Gastroesophageal sphincter (tissue), 4 donors: ENCODE results near the gene PRLR. TPM values are rescaled to one million over a fixed set of nuclear protein-coding genes. Genes with fewer than 3 reads are reported as not detected.

Source experiments
- ATAC-seq: fragments of 150-250 bp; one replicate; pipeline ENCODE4 v1.9.1; 2016; ENCODE audit warnings: mild to moderate bottlenecking, moderate library complexity
- H3K27ac ChIP-seq, 4 donors: fragments of 200-600 bp; sonication (generic) in 3 of 4; 1 replicate in 3 of 4; 2 replicates in 1 of 4; pipeline ENCODE4 v1.5.1; 2016 to 2019
- H3K27me3 ChIP-seq: fragments of 200-600 bp; sonication (generic); one replicate; pipeline ENCODE4 v1.5.1; 2019
- H3K36me3 ChIP-seq, 2 donors: fragments of 200-600 bp; sonication (generic); one replicate each; pipeline ENCODE4 v1.5.1; 2019; ENCODE audit warnings: control low read depth in 1 of 2
- H3K4me1 ChIP-seq, 3 donors: fragments of 200-600 bp; sonication (generic); 1 replicate in 2 of 3; 2 replicates in 1 of 3; pipeline ENCODE4 v1.5.1; 2016 to 2019; ENCODE audit warnings: control low read depth in 2 of 3
- H3K4me3 ChIP-seq, 2 donors: fragments of 200-600 bp; sonication (generic); one replicate each; pipeline ENCODE4 v1.5.1; 2019; ENCODE audit warnings: mild to moderate bottlenecking in 1 of 2, moderate library complexity in 1 of 2
- H3K9me3 ChIP-seq, 3 donors: fragments of 200-600 bp; sonication (generic); one replicate each; pipeline ENCODE4 v1.5.1; 2017 to 2019; ENCODE audit warnings: control low read depth in 2 of 3
- EP300 ChIP-seq: sonication (generic); formaldehyde crosslinking; IDR thresholded peaks from one replicate; pipeline ENCODE4 v1.6.1; 2017; ENCODE audit warnings: antibody characterized with exemption, mild to moderate bottlenecking
- POLR2A ChIP-seq, 2 donors: fragments of 450-650 bp; IDR thresholded peaks; one replicate each; pipeline ENCODE4 v1.6.1; 2017; ENCODE audit warnings: antibody characterized with exemption in 2 of 2, mild to moderate bottlenecking in 2 of 2, moderate library complexity in 1 of 2
- POLR2AphosphoS5 ChIP-seq: sonication (generic); formaldehyde crosslinking; IDR thresholded peaks from one replicate; pipeline ENCODE4 v1.6.1; 2017; ENCODE audit warnings: antibody characterized with exemption
- WGBS, 2 donors: methylation state at CpG; one replicate each; pipeline ENCODE4 v1.1.5; 2018; ENCODE audit warnings: low coverage in 1 of 2; 5-methylcytosine and 5-hydroxymethylcytosine counted together
- total RNA-seq, 4 donors: library from RNA; depleted of rRNA; stranded (reverse); fragments of >200 nt; gene quantifications; one replicate each; pipeline ENCODE4 v1.1.0, GENCODE V29; 2016
- TF ChIP-seq, protein P1 (sequence below), 4 experiments: fragments of 200-600 bp in 2 of 4; fragments of 450-650 bp in 2 of 4; sonication (generic) in 1 of 4; IDR thresholded peaks; one replicate each; pipeline ENCODE4 v1.5.1; 2017 to 2019; ENCODE audit warnings: antibody characterized with exemption in 4 of 4, mild to moderate bottlenecking in 2 of 4, moderate library complexity in 2 of 4

PRLR gene
- total RNA-seq, 4 donors from 2014 or later: 0.16 to 1.4 (median 0.85) TPM

DNA sequence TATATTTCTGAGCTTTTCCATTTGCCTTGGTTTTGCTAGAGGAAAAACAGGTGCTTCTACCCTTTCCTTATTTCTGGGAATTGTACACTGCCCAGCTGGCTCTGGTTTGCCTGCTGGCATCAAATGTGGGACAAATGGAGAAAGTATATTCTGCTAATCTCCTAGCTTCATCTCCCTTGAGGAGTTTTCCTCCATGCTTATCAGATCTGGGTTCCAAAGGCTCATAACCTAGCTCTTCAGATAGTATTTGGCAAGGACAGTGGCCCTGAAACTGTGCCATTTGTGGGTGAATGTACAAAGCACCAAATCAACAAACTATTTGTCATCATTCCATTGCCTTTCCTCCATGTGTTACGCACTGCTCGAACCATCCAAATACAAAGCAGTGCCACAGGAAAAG is 16.2 kb downstream of the PRLR start:
- WGBS, 2 donors: 70 to 90% methylated on average over 2 of the region's 2 CpGs
- TF ChIP-seq POLR2AphosphoS5: no peak
- TF ChIP-seq, protein P1, sequence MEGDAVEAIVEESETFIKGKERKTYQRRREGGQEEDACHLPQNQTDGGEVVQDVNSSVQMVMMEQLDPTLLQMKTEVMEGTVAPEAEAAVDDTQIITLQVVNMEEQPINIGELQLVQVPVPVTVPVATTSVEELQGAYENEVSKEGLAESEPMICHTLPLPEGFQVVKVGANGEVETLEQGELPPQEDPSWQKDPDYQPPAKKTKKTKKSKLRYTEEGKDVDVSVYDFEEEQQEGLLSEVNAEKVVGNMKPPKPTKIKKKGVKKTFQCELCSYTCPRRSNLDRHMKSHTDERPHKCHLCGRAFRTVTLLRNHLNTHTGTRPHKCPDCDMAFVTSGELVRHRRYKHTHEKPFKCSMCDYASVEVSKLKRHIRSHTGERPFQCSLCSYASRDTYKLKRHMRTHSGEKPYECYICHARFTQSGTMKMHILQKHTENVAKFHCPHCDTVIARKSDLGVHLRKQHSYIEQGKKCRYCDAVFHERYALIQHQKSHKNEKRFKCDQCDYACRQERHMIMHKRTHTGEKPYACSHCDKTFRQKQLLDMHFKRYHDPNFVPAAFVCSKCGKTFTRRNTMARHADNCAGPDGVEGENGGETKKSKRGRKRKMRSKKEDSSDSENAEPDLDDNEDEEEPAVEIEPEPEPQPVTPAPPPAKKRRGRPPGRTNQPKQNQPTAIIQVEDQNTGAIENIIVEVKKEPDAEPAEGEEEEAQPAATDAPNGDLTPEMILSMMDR (IDR thresholded peaks at IDR 0.05): no peak
- no peak for TF ChIP-seq POLR2A (IDR thresholded peaks at IDR 0.05)
- no peak overlapping the region for H3K27ac ChIP-seq

DNA sequence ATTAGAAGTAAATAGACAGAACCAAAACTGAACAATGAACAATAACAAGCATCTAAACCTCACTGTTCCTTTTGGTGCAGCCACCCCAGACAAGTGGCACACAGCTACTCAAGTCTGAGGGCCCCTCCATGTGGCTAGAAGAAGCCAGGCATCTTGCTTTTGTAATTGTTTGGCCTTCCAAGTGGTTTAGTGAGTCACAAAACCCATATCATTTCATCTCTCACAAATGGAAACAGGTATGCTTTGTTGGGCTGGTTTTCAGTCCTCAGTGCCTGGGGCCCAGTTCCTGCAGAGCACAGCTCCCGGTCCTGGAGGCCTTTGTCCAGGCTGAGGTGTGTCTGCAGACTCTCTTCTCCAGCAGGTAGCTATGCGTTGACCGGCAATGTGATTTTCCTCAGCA is 16.7 kb downstream of the PRLR start:
- Histone ChIP-seq H3K4me1 (no peaks in the 10 kb centered on the region), H3K4me3 (no peak overlapping the region), H3K27ac (no peak overlapping the region), H3K36me3 (no peaks in the 10 kb centered on the region), H3K27me3 (no peaks in the 10 kb centered on the region), H3K9me3 (no peaks in the 10 kb centered on the region)
- 93 to 100% methylated on average over 1 to 3 of the region's 3 CpGs for WGBS, 2 donors
- TF ChIP-seq EP300: no peak
- TF ChIP-seq POLR2A (IDR thresholded peaks at IDR 0.05): no peak
- TF ChIP-seq, protein P1 (IDR thresholded peaks at IDR 0.05): no peak
- no peak for ATAC-seq

More for the DNA sequence above, 16.2 kb downstream of the PRLR start:
- no peaks in the 10 kb centered on the region for H3K4me1 ChIP-seq
- H3K9me3 ChIP-seq: no peaks in the 10 kb centered on the region
- H3K4me3 ChIP-seq: no peak overlapping the region
- no peaks in the 10 kb centered on the region for H3K27me3 ChIP-seq
- no peak for ATAC-seq
- H3K36me3 ChIP-seq: no peaks in the 10 kb centered on the region

DNA sequence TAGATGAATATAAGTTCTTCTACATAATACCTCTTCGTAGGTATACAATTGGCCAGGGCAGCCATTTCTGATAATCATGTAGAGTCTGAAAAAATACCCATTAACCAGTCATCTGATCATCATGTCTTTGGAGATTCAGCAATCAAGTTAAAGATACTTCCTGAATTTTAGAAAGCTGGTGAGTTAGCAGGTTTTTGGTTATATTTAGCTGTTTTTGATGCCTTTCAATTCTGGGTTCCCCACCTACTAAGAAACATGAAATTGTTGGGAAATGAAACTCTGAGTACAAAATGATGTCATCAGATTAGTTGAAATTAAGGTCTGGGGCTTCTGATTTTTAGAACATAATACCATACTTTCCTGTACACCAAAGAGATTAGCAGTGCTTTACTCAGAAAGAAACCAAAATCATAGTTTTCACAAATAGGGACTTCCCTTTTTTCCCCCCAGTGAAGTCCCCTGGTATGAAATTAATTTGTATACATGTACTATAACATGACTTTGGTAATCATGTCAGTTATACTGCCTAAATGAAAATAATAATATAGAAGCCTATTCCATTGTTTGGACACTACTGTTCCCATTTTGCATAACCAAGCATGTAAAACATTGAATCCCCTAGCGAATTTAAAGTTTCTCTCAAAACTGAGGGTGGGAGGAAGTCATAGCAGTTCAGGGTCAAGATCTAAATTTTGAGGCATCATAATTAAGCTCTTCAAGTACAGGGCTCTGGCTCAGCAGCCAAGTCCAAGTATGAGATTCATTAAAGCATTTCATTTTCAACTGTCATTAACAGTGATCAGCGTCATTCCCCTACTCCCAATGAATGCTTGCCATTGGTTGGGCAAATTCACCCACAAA is 17.9 kb downstream of the PRLR start:
- H3K9me3 ChIP-seq: no peaks in the 10 kb centered on the region

DNA sequence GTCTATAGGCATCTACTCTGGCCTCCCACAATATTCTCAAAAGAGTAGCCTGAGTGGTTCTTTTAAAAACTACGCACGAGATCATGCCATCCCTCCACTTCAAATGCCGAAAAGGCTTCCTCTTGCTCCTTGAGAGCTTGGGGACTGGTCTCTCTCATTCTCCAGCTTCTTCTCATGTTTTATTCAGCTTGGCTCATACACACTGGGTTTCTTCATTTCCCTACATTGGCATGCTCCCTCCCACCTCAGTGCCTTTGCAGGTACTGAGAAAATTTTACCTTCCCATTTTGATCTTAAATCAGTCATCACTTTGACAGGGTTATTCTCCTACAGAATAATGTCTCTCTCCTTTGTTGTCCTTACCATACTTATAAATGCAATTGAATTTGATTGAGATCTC is 20.4 kb downstream of the PRLR start:
- ATAC-seq: no peak
- TF ChIP-seq, protein P1 (IDR thresholded peaks at IDR 0.05): no peak
- TF ChIP-seq POLR2A (IDR thresholded peaks at IDR 0.05) (no peak), POLR2AphosphoS5 (no peak), EP300 (no peak)
- no peaks in the 10 kb centered on the region for H3K9me3 ChIP-seq
- no peaks in the 10 kb centered on the region for H3K4me1 ChIP-seq
- H3K27ac ChIP-seq: no peak overlapping the region
- no peaks in the 10 kb centered on the region for H3K27me3 ChIP-seq
- no peak overlapping the region for H3K4me3 ChIP-seq
- no peaks in the 10 kb centered on the region for H3K36me3 ChIP-seq
- WGBS, 2 donors: 91 to 95% methylated on average over 3 of the region's 3 CpGs

More for the DNA sequence above, 17.9 kb downstream of the PRLR start:
- H3K4me3 ChIP-seq: no peak overlapping the region
- H3K27me3 ChIP-seq: no peaks in the 10 kb centered on the region
- ATAC-seq: no peak
- no peak for TF ChIP-seq POLR2AphosphoS5
- TF ChIP-seq POLR2A (IDR thresholded peaks at IDR 0.05): no peak
- no peak for TF ChIP-seq EP300
- TF ChIP-seq, protein P1 (IDR thresholded peaks at IDR 0.05): no peak
- H3K4me1 ChIP-seq: no peaks in the 10 kb centered on the region
- no peak overlapping the region for H3K27ac ChIP-seq
- WGBS, 2 donors: 52 to 54% methylated on average over 3 of the region's 3 CpGs
- no peaks in the 10 kb centered on the region for H3K36me3 ChIP-seq

DNA sequence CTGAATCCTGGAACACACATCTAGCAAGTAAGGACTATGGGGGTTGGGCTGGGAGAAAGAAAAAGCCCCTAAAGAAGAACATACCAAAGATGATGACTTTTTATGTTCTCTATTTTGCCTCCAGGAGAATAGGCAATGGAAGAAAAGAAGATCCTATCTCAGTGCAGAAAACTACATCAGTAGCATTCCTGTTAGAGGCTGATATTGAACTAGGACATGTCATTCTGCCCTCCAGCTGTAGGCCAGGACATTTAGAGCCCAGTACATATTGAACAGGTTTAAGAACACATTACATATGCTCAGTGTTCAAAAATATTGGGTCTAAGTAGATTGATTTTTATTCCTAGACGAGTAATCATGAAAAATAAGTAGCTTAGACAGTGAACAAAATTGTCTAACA is 24.7 kb downstream of the PRLR start:
- 50 to 76% methylated on average over 1 of the region's 1 CpG for WGBS, 2 donors
- TF ChIP-seq POLR2AphosphoS5: no peak
- TF ChIP-seq EP300: no peak
- no peak for TF ChIP-seq POLR2A (IDR thresholded peaks at IDR 0.05)
- TF ChIP-seq, protein P1 (IDR thresholded peaks at IDR 0.05): no peak
- H3K27me3 ChIP-seq: no peaks in the 10 kb centered on the region
- H3K36me3 ChIP-seq: no peaks in the 10 kb centered on the region
- ATAC-seq: no peak
- no peaks in the 10 kb centered on the region for H3K4me1 ChIP-seq
- H3K9me3 ChIP-seq: no peaks in the 10 kb centered on the region
- H3K4me3 ChIP-seq: no peak overlapping the region
- H3K27ac ChIP-seq: no peak overlapping the region
